GM21367 (cell line): ENCODE data around the gene TSC22D3.
"Not testable (repeated sequence)": the region's sequence is repeated elsewhere in the genome, so short reads cannot be mapped to it uniquely, and the experiment has no call there.

Experiments used
- ATAC-seq: cut with Tn5 transposase; IDR thresholded peaks from one replicate; pipeline ENCODE4 v1.9.1; 2021; ENCODE audit not compliant: unreplicated experiment

TSC22D3 gene

DNA sequence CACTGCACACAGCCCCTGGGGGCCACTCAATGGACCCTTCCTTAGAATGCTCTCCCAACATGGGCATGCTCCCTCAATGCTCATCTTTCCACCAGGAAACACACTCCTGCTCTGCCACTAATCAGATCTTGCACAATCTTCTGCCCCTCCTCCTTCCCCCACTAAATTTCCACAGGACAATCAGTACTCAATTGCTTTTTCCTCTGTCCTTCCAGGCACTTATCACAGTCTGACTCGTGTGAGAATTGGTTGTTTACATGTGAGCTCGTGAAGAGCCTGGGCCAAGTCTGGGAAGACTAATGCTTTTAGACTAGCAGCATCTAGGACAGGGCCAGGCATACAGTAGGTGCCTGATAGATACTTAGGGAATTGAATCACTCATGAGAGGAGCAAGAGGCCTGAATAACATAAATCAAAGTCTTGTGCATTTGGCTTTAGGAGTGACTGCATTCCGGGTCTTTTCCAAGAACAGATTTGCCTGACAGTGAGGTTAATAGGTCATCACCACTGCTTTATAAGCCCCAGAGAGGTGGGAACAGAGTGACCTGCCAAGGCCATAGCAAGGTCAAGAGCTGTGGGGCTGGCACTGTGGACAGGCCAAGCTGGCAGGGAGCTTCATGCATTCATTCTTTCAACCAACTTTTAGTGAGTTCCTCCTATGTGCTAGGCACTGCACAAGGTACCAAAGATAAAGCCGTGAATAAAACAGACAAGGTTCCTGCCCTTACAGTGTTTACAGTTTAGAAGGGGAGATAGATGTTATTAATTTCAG is 92.3 kb downstream of the TSC22D3 start:
- no peak for ATAC-seq

GRCh38 chrX:107682256-107682655 is 93.3 kb downstream of the TSC22D3 start:
- no peak for ATAC-seq

GRCh38 chrX:107678957-107679740 is 96.4 kb downstream of the TSC22D3 start:
- no peak for ATAC-seq

GRCh38 chrX:107677909-107678308 is 97.7 kb downstream of the TSC22D3 start:
- no peak for ATAC-seq

DNA sequence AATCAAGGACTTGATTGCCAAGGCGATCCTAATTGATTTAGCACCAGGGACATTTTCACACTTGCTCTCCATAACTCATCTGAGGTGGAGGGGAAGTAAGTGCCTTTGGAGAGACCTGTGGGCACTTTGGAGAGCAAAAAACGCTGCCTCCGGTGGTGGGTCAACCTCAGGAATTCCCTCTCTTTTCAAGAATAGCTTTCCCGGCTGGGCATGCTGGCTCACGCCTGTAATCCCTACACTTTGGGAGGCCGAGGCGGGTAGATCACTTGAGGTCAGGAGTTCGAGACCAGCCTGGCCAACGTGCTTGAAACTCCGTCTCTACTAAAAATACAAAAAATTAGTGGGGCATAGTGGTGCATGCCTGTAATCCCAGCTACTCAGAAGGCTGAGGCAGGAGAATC is 98.1 kb downstream of the TSC22D3 start:
- no peak for ATAC-seq

DNA sequence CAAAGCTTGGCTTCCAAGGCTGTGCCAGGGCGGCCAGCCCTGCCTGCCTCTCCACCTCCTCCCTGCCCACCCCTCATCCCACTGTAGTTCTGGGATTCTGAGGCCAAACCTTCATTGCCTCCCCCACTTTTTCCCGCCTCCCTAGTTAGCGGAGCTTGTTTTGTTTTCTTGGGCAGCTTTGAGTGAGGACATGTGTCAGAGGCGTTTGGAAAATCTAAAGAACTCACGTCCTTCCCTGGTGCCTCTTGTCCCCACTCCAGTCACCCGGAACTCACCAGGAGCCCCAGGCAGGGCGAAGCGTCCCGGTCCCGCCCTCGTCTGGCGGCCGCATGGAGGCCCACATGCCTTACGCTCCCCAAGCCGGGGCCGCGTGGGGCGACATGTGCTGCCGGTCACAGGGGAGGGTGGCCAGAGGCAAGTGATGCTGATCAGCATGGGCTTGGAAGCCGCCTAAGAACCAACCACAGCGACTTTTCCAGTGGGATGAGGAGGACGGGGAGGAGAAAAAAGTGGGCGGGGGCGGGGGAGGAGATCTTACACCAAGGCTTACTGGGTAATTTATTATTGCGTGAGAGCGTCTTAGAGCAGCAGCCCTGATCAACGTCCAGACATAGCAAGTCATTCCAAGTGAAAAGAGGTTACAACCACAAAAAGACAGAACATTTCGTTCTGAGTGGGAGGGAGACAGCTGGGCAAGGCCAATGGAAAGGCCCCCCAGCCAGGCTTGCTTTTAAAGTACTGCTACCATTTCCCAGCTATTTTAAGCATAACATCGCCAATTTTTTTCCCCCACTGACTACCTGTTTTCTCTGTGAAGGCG is 98.8 kb downstream of the TSC22D3 start:
- no peak for ATAC-seq

DNA sequence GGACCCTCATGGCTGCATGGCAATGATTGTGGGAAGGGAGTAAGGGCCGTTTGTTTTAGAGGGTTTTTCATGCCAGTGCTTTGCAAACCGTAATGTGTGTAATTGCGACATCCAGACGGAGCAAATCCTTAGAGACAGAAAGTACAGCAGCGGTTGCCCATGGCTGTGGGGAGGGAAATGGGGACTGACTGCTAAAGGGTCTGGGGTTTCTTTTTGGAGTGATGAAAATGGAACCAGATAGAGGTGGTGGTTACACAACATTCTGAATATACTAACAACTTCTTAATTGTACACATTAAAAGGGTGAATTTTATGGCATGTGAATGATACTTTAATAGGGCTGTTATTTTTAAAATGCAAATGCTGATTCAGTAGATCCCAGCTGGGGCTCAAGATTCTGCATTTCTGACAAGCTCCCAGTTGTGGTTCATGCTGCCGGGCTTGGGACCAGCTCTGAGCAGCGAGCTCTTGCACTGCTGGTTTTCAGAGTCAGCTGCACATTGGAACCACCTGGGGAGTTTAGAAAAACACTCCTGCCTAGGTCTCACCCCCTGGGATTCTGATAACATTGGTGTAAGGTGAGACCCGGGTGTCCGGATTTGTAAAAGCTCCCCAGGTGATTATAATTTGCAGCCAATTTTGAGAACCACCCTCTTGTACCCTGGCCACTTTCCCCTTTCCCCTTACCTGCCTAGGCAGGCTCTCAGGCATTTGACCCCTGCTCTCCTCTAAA is 99.6 kb downstream of the TSC22D3 start:
- ATAC-seq: no peak

DNA sequence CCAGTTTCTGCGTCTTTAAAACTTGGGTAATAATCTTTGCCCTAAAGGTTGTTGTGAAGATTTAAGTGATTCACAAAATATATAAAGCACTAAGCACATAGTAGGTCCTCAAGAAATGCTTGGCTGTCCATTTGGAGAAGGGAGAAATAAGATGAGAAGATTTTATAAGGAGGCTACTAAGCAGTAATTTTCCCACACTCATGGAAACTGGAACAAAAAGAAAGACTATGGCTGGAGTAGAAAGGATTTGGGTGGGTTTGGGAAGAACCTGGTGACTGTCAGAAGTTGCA is 100.3 kb downstream of the TSC22D3 start:
- no peak for ATAC-seq

- ATAC-seq: no peak
Observed at GRCh38 chrX:107674480-107675364, 100.9 kb downstream of the TSC22D3 start.

GRCh38 chrX:107673933-107674479 is 101.6 kb downstream of the TSC22D3 start:
- peak; percentile 93 for ATAC-seq

GRCh38 chrX:107673431-107673830 is 102.2 kb downstream of the TSC22D3 start:
- ATAC-seq: peak; percentile 6

DNA sequence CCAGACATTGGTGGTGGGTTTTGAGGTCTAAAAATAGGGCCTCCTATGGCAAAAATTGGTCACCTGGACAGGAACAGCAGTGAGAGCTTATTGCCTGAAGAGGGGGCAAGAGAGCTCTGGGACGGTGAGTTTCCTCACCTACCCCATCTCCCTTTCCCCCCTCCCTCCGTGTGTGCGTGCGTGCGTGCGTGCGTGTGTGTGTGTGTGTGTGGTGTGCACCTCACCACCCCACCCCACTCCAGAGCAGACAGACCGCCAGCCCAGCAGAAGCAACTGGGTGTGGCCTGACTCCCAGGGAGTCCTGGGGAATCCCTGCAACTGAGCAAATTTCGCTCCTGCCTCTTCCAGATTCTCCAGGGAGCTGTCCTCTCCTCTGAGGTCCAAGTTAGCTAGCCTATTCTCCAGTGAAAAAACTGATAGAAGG is 102.6 kb downstream of the TSC22D3 start:
- peak; percentile 18 for ATAC-seq

- not testable (repeated sequence) for ATAC-seq
Observed at GRCh38 chrX:107671256-107671655, 104.3 kb downstream of the TSC22D3 start.

GRCh38 chrX:107669885-107670628 is 105.5 kb downstream of the TSC22D3 start:
- ATAC-seq: no peak

DNA sequence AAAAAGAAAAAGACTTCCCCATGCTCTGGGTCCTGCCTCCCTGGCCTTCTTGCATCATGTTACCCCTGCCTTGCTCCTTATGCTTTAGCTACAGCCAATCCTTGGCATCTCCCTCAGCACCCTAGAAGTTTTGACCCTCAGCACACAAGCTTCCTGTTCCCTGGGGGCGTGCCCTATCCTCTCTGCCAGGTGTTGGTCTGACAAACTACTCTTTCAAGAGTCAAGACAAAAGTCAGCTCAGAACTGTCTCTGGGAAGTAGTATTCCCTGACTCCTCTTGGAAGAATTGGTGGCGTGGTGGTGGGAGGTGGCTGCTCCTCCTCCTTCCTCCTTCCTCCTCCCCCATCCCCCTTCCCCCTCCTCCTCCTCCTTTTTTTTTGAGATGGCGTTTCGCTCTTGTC is 106.3 kb downstream of the TSC22D3 start:
- no peak for ATAC-seq

GRCh38 chrX:107668710-107669109 is 106.9 kb downstream of the TSC22D3 start:
- not testable (repeated sequence) for ATAC-seq

GRCh38 chrX:107667426-107667825 is 108.2 kb downstream of the TSC22D3 start:
- ATAC-seq: no peak

DNA sequence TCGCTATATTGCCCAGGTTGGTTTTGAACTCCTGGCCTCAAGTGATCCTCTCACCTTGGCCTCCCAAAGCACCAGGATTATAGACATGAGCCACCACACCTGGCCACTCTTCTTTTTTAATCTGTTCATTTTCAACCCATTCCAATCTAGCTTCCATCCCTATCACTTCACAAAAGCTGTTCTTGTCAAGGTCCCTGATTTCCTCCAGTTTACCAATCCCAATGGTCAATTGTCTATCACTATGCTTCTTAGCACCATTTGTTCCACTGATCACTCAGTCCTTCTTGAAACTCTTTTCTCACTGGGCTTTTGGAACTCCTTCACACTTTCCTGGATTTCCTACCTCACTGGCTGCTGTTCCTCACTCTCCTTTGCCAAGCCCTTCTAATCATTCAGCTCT is 108.7 kb downstream of the TSC22D3 start:
- ATAC-seq: no peak
